GM19238 (cell line): Measurements from ENCODE around the gene PRKCH.

Source experiments
- DNase-seq: peaks from one replicate; pipeline ENCODE4 v3.0.0; 2011; ENCODE audit warnings: low spot score; ENCODE audit not compliant: insufficient read length

PRKCH gene

GRCh38 chr14:61421212-61421923, 100.0 kb downstream of the PRKCH start:
- no peak for DNase-seq

- no peak for DNase-seq
Observed at GRCh38 chr14:61426048-61426447, 104.7 kb downstream of the PRKCH start.

GRCh38 chr14:61428261-61428660, 106.9 kb downstream of the PRKCH start:
- no peak for DNase-seq

- DNase-seq: no peak
Observed at GRCh38 chr14:61429316-61429715, 107.9 kb downstream of the PRKCH start.

- no peak for DNase-seq
Observed at GRCh38 chr14:61430066-61430757, 108.8 kb downstream of the PRKCH start.

GRCh38 chr14:61433169-61433568, 111.8 kb downstream of the PRKCH start:
- DNase-seq: no peak

GRCh38 chr14:61433828-61434227, 112.4 kb downstream of the PRKCH start:
- DNase-seq: no peak

- no peak for DNase-seq
Observed at GRCh38 chr14:61434311-61434710, 112.9 kb downstream of the PRKCH start.

GRCh38 chr14:61435563-61436337, 114.4 kb downstream of the PRKCH start:
- no peak for DNase-seq

GRCh38 chr14:61437381-61437780, 116.0 kb downstream of the PRKCH start:
- DNase-seq: no peak

GRCh38 chr14:61438036-61438435, 116.7 kb downstream of the PRKCH start:
- DNase-seq: no peak

- DNase-seq: no peak
Observed at GRCh38 chr14:61438497-61438859, 117.1 kb downstream of the PRKCH start.

GRCh38 chr14:61438860-61439765, 117.7 kb downstream of the PRKCH start:
- DNase-seq: no peak

GRCh38 chr14:61439779-61440418, 118.5 kb downstream of the PRKCH start:
- no peak for DNase-seq

- no peak for DNase-seq
Observed at GRCh38 chr14:61443481-61443880, 122.1 kb downstream of the PRKCH start.

- DNase-seq: peak; percentile 14
Observed at GRCh38 chr14:61444215-61444768, 122.9 kb downstream of the PRKCH start.

- no peak for DNase-seq
Observed at GRCh38 chr14:61451491-61451890, 130.1 kb downstream of the PRKCH start.

- no peak for DNase-seq
Observed at GRCh38 chr14:61451891-61452400, 130.6 kb downstream of the PRKCH start.

GRCh38 chr14:61452452-61452851, 131.1 kb downstream of the PRKCH start:
- DNase-seq: no peak

GRCh38 chr14:61453103-61453767, 131.9 kb downstream of the PRKCH start:
- no peak for DNase-seq
